ENCODE measurements around the gene PALD1.

DNA sequence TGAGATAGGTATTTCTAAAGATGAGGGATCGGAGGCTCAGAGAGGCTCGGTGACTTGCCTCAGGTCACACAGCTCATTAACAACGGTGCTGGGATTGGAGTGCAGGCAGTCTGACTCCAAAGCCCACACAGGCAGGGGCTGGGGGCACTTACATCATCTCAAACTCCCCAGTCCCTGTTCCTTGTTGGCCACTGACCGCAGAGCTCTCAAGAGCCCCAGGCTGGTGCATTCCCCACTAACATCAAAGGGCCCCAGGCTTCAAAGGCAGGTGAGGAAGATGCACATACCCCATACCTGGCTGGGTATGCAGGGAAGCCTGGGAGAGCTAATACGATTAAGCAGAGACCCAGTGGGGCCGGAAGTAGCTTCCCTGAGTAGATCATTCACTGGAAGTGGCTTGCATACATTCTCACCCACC lies 23.3 kb upstream of the PALD1 start:
- TF ChIP-seq KDM5A (IDR thresholded peaks at IDR 0.05), result no peak
- TF ChIP-seq, protein P1, sequence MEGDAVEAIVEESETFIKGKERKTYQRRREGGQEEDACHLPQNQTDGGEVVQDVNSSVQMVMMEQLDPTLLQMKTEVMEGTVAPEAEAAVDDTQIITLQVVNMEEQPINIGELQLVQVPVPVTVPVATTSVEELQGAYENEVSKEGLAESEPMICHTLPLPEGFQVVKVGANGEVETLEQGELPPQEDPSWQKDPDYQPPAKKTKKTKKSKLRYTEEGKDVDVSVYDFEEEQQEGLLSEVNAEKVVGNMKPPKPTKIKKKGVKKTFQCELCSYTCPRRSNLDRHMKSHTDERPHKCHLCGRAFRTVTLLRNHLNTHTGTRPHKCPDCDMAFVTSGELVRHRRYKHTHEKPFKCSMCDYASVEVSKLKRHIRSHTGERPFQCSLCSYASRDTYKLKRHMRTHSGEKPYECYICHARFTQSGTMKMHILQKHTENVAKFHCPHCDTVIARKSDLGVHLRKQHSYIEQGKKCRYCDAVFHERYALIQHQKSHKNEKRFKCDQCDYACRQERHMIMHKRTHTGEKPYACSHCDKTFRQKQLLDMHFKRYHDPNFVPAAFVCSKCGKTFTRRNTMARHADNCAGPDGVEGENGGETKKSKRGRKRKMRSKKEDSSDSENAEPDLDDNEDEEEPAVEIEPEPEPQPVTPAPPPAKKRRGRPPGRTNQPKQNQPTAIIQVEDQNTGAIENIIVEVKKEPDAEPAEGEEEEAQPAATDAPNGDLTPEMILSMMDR (IDR thresholded peaks at IDR 0.05), result no peak
- no peak for TF ChIP-seq POLR2A (IDR thresholded peaks at IDR 0.05; ENCODE audit: low read length)
- TF ChIP-seq HOXA7 (CRISPR knock-in tag; IDR thresholded peaks at IDR 0.05), result no peak
- TF ChIP-seq, protein P2, sequence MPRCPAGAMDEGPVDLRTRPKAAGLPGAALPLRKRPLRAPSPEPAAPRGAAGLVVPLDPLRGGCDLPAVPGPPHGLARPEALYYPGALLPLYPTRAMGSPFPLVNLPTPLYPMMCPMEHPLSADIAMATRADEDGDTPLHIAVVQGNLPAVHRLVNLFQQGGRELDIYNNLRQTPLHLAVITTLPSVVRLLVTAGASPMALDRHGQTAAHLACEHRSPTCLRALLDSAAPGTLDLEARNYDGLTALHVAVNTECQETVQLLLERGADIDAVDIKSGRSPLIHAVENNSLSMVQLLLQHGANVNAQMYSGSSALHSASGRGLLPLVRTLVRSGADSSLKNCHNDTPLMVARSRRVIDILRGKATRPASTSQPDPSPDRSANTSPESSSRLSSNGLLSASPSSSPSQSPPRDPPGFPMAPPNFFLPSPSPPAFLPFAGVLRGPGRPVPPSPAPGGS (IDR thresholded peaks at IDR 0.05), result no peak
- TF ChIP-seq SMC3 (IDR thresholded peaks at IDR 0.05), result no peak
- TF ChIP-seq EP300 (IDR thresholded peaks at IDR 0.05), result no peak
- no peak for TF ChIP-seq CBX2 (IDR thresholded peaks at IDR 0.05; ENCODE audit: borderline replicate concordance, low read depth)

Data from A549 (cell line).